CD4-positive, alpha-beta T cell treated with Interleukin-4 for 4 hours (primary cell): ENCODE measurements around the gene DNM2.
"Not testable (repeated sequence)": the region's sequence is repeated elsewhere in the genome, so short reads cannot be mapped to it uniquely, and the experiment has no call there.

Experiments used
- DNase-seq: peaks from one replicate; pipeline ENCODE4 v3.0.0-alpha.2; 2020

Gene DNM2

DNA sequence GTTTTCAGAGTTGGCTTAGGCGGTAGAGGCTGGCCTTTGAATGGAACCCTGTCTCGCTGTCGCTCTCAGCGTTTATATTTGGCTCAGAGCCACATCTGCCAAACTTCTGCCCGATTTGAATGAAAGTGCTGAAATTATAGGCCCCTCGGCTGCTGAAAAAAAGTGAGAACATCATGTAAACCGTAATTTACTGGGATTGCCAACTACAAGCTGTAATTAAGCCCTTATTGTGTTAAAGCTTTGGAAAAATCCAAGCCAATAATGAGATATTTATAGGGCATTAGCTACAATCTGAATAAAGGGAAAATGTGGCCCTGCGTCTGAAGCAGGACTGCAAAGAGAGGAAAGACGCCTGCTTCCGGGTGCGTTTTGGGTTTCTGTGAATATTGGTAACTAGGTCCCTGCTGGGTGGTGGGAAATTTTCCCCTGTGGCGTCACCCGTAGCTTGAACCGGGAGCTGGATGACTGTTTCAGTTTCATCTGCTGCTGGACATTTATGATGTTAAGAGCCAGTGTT lies 9.9 kb downstream of the DNM2 start:
- no peak for DNase-seq

DNA sequence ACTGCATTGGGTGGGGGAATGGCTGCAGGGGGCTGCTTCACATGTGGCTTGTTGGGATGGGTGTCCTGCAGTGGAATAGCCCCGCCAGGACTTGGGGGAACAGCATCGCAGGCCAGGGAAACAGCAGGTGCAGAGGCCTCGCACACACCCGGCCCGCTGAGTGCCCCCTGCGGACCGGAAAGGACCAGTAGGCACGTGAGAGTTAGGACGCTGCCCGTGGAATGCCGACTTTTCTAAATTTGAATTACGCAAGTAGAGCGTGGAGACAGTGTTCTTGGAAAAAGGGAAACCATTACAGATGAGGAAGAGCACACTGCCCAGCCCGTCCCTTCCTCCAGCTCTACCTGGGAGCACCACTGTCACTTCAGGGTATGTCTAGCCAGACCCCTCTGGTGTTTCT lies 11.5 kb downstream of the DNM2 start:
- DNase-seq: no peak

DNA sequence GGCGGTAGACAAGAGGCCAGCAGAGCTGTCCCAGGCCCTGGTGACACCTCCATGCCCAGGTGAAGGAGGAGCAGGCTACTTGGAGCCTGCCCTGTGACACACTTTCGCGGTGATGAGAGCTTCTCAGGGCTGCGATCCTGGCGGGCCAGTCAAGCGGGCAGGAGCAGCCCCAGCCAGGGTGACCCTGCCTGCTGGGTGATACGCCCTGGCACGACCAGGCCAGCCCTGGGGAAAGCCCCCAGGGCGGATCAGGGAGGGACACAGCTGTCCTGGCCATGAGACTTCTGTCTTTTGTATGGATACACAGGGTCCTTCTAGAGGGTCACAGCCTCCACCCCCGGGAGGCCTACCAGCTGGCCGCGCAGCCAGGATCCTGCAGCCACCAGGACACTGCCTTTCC lies 13.1 kb downstream of the DNM2 start:
- no peak for DNase-seq

DNA sequence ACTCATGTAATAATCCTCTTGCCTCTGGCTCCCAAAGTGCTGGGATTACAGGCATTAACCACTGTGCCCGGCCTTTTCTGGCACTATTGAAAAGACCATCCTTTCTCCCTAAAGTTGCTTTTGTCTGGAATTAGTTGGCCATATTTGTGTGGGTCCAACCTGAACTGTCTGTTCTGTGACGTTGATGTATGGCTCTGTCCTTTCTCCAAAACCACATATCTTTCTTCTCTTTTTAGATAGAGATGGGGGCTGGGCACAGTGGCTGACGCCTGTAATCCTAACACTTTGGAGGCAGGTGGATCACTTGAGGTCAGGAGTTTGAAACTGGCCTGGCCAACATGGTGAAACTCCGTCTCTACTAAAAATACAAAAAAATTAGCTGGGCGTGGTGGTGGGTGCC lies 17.9 kb downstream of the DNM2 start:
- DNase-seq: no peak

DNA sequence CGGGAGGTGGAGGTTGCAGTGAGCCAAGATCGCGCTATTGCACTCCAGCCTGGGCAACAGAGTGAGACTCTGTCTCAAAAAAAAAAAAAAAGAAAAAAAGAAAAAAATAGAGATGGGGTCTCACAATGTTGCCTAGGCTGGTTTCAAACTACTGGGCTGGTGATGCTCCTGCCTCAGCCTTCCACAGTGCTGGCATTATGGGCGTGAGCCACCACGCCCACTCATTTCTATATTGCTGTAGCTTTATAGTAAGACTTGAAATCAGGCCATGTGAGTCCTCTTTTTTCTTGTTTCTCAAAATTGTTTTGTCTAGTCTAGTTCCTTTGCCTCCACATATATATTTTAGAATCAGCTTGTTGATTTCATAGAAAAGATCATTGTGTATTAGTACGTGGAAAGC lies 18.3 kb downstream of the DNM2 start:
- no peak for DNase-seq

DNA sequence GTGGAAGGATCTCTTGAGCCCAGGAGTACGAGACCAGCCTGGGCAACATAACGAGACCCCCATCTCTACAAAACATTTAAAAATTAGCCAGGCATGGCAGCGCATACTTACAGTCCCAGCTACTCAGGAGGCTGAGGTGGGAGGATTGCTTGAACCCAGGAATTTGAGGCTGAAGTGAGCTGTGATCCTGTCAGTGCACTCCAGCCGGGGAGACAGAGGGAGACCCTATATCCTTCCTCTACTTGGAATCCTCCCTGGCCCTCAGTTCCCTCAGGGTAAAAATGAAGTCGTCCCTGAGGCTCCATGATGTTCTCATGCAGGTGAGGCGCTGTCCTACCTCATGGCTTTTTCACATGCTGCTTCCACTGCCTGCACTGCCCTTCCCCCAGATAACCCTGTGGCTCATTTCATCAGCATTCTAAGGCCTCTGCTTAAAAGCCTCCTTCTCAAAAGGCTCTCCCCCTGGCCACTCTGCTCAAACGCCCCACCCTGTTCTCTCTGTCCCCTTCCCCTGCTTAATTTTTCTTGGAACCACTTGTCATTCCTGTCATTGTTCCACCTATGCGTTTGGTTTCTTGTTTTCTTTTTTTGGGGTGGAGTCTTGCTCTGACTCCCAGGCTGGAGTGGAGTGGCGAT lies 19.2 kb downstream of the DNM2 start:
- DNase-seq: no peak

DNA sequence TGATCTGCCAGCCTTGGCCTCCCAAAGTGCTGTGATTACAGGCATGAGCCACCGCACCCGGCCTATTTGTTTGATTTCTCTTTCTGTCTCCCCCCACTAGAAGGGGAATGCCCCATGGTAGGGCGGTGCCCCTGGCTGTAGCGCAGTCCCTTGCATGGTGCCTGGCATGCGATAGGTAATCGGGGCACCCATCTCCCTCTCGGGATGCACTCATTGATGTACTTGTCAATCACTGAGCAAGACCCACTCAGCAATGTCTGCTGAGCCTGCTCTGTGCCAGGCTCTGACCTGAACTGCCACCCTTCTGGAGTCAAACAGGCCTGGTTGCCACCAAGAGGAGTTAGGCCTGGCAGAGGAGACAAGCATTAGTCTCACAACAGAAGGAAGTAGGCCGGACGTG lies 19.8 kb downstream of the DNM2 start:
- DNase-seq: no peak

DNA sequence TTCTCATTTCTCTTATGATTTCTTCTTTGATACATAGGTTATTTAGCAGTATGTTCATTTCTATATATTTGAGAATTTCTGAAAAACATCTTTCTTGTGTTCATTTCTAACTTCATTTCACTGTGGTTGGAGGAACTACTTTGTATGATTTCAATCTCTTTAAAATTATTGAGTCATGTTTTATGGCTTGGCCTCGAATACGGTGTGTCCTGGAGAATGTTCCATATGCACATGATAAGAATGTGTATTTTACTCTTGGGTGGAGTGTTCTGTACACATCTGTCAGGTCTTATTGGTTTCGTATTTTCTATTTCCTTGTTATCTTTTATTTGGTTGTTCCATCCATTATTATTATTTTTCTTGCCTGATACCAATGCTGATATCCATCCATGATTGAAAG lies 22.9 kb downstream of the DNM2 start:
- DNase-seq: no peak

DNA sequence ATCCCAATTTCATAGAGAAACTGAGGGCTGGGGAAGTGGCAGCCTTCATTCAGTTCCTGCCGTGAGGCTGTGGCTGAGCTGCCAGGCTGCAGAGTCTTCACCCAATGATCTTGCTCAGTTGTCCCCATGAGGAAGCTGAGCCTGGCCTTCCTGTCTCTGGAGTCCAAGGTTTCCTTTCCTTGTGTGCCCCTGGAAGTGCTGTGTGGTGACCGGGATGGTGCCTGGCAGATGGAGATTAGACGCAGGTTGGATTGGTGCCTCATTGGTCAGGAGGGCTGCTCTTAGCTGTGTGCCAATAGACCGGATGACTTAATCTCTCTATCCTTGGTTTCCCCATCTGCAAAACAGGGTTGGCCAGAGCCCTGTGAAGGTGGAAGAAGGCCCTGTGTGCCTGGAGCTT lies 24.6 kb downstream of the DNM2 start:
- DNase-seq: no peak

DNA sequence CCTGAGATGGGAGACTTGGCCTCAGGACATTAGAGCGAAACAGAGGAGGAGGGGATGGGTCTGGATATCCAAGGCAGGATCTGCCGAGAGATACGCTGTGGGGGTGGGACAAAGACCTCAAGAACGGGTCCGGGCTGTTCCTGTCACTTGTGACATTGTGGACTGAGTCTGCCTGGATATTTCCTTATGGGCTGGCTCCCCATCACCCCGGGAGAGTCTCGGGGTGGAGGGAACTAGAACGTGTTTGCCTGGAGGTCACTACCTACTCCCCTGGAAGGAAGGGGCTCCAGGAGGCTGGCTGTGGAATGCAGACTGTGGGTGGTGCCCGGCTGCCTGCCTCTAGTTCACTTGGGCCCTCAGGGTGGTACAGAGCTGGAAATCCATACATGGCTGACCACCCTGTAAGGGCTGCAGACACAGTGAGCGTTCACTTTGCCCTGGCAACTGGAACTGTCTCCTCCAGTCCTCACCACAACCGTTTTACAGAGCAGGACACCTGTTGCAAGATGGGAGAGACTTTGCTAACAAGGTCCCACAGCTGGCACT lies 26.4 kb downstream of the DNM2 start:
- no peak for DNase-seq

DNA sequence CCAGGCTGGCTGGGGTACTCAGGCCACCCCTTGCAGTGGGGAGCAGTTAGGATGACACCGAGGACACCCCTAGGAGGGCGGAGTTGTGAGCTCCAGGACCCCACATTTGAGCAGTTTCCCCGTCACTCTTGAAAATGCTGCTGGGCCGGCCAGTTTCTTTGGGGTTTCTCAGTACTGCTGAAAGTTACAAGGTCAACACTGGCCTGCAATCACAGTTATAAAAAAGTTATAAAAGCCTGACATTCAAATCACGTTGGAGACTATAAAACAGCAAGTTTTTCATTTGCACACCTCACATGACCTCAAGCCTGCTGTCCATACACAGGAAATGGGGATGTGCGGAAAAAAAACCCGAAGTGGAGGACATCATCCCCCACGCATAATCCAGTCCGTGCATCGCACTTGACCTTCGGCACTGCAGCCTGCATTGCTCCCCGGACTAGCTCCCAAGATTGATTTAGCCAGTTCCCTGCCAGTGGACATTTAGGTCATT lies 27.0 kb downstream of the DNM2 start:
- no peak for DNase-seq

DNA sequence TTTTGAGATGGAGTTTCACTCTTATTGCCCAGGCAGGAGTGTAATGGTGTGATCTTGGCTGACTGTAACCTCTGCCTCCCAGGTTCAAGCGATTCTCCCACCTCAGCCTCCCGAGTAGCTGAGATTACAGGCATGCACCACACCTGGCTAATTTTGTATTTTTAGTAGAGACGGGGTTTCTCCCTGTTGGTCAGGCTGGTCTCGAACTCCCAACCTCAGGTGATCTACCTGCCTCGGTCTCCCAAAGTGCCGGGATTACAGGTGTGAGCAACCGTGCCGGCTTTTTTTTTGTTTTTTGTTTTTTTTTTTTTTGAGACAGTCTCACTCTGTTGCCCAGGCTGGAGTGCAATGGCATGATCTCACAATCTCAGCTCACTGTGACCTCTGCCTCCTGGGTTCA lies 28.6 kb downstream of the DNM2 start:
- not testable (repeated sequence) for DNase-seq

DNA sequence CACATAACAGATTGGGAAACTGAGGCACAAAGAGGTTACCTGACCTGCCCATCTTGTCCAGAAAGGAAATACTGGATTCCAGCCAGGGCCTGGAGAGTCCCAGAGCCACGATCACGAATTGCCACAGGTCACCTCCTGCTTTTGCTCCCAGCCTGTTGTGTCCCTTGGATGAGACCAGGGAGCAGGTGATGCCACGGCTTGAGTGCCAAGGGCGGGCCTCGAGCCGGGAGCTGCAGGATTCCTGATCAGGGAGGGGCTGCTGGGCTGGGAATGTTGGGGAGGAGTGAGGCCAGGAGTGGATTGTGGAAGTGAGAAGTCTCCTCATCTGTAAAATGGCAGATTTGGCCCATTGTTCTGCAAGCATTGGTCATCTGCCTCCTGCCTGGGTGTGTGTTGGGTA lies 29.4 kb downstream of the DNM2 start:
- no peak for DNase-seq

DNA sequence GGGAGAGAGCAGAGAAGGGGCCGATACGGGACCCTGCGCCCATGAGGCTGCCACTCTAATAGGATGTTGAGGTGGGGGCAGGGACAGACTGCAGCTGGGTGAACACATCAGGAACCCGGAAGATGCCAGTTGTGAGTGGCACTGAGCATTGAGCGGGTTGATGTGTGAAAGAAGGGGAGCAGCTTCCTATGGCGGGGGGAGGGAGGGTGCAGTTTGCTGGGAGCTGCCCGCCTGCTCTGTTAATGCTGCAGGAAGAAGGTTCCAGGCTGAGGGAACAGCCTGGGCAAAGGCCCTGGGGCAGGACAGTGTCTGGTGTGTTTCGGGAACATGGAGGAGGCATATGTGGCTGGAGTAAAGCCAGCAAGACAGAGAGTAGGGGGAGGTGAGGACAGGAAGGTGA lies 29.8 kb downstream of the DNM2 start:
- no peak for DNase-seq

DNA sequence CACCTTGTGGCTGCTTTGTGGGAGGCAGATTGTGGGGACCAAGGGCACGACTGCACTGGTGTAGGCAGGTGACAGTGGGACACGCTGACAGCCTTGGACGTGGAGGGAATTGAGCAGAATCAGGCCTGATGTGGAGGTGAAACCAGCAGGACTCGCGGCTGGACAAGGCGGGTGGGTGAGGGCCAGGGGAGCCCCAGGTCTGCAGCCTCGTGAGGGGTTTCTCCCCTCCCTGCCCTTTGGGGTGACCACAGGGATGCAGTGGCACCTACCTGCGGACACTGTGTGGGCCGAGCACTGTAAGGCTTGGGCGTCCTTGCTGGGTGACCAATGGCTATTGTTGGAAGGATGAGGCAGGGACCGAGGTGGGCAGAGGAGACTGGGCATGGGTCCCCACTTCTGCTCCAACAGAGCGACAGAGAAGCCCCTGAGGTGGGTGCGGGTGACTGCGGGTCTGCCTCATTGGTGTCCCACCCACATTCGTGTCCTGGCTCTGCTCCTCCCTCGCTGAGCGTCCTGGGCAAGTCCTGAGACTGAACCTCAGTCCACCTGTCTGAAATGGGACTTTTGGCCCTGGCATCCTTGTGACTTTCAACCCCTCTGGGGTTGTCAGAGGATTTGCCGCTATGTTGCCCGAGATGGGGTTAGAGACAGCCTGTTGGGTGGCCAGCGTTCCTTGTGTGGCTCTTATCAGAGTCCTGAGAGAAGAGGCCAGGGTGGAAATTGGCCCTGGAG lies 30.5 kb downstream of the DNM2 start:
- DNase-seq: no peak

DNA sequence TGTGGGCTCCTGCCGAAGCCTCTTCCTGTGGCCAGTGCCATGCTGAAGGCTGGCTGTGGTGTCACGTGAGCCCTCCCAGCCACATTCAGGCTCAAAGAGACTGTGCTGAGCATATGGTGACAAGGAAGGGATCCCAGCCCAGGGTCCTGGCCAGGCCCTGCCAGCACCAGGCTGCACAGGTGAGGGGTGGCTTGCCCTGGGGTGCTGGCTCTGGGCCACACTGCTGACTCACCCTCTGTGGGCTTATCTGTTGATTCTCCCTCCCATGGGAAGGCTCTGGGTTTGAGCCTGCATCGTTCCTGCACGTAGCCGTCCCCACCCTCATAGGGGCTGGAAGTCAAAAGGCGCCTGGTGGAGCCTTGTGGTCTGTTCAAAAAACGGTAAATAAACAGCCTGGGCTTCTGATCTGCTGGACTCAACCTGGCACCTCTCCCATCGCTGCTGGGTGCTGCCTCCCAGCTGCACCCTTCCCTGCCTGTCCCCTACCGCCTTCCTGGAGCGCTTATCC lies 31.1 kb downstream of the DNM2 start:
- DNase-seq: no peak

DNA sequence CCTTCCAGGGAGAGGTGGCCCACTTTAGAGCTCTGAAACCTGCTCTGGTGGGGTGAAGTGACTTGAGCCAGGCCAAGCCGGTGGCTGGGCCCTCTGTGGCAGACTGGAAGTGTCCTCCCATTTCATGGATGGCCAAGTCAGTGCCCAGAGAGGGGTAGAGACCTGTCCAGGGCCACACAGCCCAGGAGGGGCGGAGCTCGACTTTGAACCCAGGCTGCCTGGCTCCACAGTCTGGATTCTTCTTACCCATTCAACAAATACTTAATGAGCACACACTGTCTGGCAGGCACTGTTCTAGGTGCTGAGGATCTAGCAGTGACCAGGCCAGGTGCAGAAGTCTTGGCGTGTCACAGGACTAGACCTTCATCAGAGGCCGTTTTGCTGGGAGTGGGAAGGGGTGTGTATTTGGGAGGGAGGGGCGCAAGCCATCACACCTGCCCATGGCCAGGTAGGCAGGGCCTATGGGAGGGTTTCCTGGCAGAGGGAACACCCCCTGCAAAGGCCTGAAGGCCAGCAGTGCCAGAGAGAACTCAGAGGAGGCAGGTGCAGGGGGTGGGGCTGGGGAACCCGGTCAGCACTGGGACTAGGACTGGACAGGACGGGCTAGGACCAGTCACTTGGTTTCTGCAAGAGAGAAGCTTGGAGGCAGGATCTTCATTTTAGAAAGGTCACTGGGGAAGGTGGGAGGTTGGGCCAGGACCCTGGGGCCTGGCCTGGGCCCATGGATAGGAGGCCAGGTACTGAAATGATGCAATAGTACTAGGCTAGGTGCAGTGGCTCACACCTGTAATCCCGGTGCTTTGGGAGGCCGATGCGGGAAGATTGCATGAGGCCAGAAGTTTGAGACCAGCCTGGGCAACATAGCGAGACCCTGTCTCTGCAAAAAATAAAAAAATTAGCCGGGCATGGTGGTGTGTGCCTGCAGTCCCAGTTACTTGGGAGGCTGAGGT lies 31.8 kb downstream of the DNM2 start:
- no peak for DNase-seq

DNA sequence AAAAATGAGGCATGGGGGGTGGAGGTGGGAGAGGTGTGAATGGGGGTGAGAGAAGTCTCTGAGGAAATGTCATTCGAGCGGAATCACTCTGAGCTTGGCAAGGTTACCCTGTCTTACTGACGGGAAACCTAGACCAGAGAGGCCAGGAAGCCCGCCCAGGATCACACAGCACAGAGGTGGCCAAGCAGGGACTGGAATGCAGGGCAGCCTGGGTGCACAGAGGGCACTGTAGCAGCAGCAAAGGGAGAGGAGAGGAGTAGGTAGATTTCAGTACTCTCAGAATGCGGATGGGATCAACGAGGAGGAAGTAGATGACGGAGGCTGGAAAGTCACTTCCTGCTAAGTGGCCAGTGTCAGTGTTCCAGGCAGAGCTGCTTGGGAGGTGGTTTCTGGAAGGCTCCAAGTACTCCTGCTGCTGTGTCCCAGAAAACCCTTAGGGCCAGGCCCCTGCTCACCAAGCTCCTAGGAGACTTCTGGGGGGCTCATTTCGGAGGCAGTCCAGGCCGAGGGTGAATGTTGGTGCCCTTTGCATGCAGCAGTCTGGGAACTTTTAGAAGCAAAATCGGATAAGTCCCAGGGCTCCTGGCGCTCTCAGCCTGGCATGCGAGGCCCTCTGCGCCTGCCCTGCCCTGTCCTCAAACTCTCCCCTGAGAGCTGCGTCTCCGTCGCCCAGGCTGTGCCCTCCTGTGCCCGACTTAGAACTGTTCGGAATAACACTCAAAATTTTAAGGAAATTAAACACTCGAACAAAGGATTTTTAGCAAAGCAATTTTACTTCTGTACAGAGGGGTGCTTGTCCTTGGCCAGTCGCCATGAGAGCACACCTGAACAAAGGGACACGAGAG lies 33.5 kb downstream of the DNM2 start:
- no peak for DNase-seq

DNA sequence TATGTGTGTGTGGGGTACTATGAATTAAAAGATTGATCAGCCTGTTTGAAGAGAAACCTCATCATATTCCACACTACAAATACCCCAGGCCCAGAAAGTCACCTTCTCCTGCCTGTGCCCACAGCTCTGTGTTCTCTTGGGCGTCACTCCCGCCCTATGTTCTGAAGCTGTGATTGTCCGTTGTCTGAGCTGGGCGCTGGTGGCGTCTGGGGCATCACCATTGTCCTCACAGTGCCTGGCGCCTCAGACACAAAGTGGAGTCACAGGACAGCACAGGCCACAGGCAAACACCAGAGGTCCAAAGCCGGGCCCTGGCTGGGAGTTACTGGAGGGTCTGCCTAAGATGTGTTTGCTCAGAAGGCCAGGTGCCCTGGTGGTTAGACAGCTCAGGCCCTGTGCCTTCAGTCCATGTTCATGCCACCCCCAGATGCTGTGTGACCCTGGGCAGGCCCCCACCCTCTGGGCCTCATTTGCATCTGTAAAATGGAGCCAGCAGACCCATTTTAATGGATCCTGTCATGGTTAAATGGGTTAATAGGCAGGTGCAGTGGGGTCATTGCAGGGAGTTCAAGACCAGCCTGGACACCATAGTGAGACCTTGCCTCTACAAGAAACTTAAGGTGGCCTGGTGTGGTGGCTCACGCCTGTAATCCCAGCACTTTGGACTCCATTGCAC lies 34.5 kb downstream of the DNM2 start:
- no peak for DNase-seq

DNA sequence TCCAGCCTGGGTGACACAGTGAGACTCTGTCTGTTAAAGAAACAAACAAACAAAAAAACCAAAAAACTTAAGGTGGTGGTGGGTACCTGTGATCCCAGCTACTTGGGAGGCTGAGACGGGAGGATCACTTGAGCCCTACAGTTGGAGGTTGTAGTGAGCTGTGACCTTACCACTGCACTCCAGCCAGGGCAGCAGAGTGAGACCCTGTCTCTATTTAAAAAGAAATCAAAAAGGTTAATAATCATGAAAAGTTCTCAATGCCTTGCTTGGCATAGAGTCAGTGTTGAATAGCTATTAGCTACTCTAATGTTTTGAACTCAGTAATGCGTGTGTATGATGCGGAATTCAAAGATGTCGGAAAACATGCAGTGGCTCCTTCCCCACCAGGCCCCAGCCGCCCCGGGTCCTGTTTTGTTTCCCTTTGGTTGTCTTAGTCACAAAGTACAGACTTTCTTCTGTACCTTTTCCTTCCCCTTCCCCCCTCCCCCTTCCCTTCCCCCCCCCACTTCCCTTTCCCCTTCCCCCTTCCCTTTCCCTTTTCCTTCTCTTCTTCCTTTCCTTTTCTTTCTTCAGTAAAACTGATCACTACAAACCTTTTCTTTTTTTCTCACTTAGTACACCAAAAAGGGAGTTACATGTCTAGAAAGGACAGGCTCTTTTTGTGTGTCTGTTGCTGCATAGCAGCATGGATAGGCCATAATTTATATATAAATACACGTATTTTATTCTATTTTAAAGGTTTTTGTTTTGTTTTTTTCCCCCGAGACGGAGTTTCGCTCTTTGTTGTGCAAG lies 35.2 kb downstream of the DNM2 start:
- no peak for DNase-seq
